GM12865 (cell line): Measurements from ENCODE around the gene QARS1.

Experiments
- DNase-seq: peaks from one replicate; pipeline ENCODE4 v3.0.0; 2010; ENCODE audit warnings: low read depth
- H3K4me3 ChIP-seq: 2 replicates; pipeline ENCODE4 v1.5.1; 2011; ENCODE audit warnings: mild to moderate bottlenecking, low read depth, low read length, control low read depth
- CTCF ChIP-seq: IDR thresholded peaks from 2 replicates; pipeline ENCODE4 v1.5.1; 2011; ENCODE audit warnings: low read length, control low read depth, low read depth, inconsistent platforms; ENCODE audit not compliant: insufficient read depth; ENCODE audit errors: missing control alignments

The QARS1 gene

GRCh38 chr3:49111347-49111746 is 6.8 kb upstream of the QARS1 start:
- no peak for DNase-seq
- TF ChIP-seq CTCF = no peak
- no peak overlapping the region for H3K4me3 ChIP-seq

- no peak for TF ChIP-seq CTCF
- H3K4me3 ChIP-seq = no peak overlapping the region
- DNase-seq = no peak
These were observed 6.2 kb upstream of the QARS1 start for GRCh38 chr3:49110780-49111179.

- DNase-seq = no peak
- no peak overlapping the region for H3K4me3 ChIP-seq
- no peak for TF ChIP-seq CTCF
These were observed 3.8 kb upstream of the QARS1 start for GRCh38 chr3:49108346-49108745.

GRCh38 chr3:49104052-49104426 is 518 bp downstream of the QARS1 start:
- TF ChIP-seq CTCF = no peak

GRCh38 chr3:49100046-49100615 is 4.4 kb downstream of the QARS1 start:
- no peak overlapping the region for H3K4me3 ChIP-seq
- TF ChIP-seq CTCF = no peak

More at GRCh38 chr3:49104052-49104426, 518 bp downstream of the QARS1 start:
- DNase-seq = no peak
- peak overlapping the region; percentile 82 for H3K4me3 ChIP-seq

GRCh38 chr3:49098910-49099630 is 5.5 kb downstream of the QARS1 start:
- DNase-seq = no peak

More at GRCh38 chr3:49100046-49100615, 4.4 kb downstream of the QARS1 start:
- no peak for DNase-seq

More at GRCh38 chr3:49098910-49099630, 5.5 kb downstream of the QARS1 start:
- TF ChIP-seq CTCF = no peak
- H3K4me3 ChIP-seq = no peak overlapping the region
